GM12865 (cell line): ENCODE results near the gene GAK.
A peak's percentile ranks its signal among the peaks of the same experiment; 100 is the strongest.

Experiments used
- DNase-seq: peaks from one replicate; pipeline ENCODE4 v3.0.0; 2010; ENCODE audit warnings: low read depth
- H3K4me3 ChIP-seq: 2 replicates; pipeline ENCODE4 v1.5.1; 2011; ENCODE audit warnings: mild to moderate bottlenecking, low read depth, low read length, control low read depth
- TF ChIP-seq, protein P1 (sequence below): IDR thresholded peaks from 2 replicates; pipeline ENCODE4 v1.5.1; 2011; ENCODE audit warnings: low read length, control low read depth, low read depth, inconsistent platforms; ENCODE audit not compliant: insufficient read depth; ENCODE audit errors: missing control alignments

Gene GAK

DNA sequence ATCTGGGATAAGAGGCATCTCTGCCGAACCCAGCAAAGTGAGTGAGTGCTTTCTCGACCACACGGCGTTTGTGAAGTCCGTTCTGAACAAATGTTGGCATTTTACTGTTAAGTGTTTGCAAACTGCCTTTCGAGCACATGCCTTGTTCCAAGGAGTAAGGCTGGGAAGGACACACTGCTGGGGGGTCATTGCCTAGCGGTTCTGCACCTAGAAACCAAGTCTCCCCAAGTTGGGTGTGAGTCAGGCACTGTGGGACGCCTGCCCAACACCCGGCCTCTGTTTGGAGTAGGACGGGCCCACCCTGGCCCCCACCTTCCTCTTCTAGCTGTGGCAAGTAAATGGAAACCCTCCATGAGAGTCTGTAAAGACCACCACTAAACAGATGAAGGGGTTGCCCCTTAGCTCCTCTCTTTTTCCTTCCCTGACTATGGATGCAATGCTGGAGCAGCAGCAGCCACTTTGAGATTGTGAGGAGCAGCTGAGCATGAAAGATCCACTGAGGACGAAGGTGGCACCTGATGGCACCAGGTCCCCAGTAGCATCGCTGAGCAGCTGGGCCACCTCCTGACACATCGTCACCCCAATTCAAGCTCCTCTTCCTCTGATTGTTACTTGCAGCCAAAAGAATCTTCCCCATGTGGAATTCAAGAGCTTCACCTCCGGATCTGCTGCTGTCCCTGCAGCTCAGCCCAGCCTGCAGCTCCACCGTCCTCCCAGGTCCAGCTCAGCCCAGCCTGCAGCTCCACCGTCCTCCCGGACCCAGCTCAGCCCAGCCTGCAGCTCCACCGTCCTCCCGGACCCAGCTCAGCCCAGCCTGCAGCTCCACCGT, 112.5 kb downstream of the GAK start:
- TF ChIP-seq, protein P1, sequence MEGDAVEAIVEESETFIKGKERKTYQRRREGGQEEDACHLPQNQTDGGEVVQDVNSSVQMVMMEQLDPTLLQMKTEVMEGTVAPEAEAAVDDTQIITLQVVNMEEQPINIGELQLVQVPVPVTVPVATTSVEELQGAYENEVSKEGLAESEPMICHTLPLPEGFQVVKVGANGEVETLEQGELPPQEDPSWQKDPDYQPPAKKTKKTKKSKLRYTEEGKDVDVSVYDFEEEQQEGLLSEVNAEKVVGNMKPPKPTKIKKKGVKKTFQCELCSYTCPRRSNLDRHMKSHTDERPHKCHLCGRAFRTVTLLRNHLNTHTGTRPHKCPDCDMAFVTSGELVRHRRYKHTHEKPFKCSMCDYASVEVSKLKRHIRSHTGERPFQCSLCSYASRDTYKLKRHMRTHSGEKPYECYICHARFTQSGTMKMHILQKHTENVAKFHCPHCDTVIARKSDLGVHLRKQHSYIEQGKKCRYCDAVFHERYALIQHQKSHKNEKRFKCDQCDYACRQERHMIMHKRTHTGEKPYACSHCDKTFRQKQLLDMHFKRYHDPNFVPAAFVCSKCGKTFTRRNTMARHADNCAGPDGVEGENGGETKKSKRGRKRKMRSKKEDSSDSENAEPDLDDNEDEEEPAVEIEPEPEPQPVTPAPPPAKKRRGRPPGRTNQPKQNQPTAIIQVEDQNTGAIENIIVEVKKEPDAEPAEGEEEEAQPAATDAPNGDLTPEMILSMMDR, result no peak
- no peak for DNase-seq

DNA sequence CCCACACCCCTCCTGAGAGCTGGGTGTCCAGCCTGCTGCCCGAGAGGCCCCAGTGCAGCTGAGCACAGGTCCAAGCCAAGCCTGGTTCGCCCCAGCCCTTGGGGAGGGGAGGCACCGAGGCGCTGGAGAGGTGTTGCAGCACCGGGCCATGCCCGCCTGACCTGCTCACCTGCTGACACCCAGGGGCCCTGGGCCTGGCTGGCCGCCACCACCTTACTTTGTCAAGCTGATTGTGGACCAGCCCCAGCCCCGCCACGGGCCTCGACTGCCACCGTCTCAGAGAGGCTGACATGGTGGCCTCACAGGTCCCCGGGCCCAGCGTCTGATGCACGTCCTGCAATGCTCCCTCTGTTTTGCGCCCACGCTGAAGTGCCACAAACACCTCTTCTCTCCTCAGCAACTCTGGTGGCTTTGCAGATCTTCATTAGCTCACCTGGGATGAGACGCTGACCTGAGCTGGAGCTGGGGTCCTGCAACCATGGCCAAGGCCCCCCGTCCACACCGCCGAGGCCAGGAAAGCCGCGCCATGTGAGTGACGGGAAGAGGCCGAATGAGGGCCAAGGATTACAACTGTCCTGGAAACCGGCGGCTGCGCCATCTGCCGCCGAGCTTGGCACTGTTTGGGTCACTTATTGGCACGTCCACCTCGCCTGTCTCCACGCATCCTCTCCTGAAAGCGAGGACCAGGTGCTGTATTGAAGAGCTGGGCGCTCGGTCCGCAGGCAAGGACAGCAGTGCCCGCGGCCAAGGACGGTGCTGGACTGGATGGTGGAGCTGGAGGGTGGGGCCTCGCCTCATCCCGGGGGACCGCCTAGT, 113.8 kb downstream of the GAK start:
- TF ChIP-seq, protein P1, result no peak
- no peak for DNase-seq
- H3K4me3 ChIP-seq, result no peak overlapping the region

More for the DNA sequence above, 112.5 kb downstream of the GAK start:
- H3K4me3 ChIP-seq, result no peak overlapping the region

DNA sequence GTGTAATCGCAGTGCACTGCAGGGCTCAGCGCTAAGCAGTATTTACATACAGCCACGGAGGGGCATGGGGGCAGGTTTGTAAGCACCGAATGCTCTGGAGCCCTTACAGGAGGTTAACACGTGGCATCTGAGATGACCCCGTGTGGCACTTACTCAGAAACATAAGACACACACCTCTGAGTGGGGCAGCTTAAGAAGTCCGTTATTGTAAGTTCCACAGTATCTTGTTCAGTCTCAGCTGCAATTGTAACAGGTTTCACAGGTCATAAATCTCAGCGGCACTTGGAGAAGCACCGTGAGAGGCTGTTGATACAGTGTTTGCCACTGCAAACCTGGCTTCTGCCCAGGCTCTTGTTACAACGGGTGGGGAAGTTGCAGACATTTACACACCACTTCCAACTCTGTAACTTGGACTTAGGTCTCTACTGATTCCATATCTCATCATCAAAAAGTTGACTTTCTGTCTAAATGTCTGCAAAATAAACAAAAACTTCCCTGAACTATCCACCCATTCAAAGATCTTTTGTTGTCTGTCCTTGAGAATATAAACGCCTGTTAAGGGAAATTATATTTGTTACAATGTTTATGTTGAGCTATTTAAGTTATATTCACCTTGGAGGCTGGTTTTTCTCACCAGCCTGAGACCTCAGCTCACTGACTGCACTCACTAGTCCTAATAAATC, 116.5 kb downstream of the GAK start:
- DNase-seq, result no peak
- TF ChIP-seq, protein P1, result no peak
- no peak overlapping the region for H3K4me3 ChIP-seq

DNA sequence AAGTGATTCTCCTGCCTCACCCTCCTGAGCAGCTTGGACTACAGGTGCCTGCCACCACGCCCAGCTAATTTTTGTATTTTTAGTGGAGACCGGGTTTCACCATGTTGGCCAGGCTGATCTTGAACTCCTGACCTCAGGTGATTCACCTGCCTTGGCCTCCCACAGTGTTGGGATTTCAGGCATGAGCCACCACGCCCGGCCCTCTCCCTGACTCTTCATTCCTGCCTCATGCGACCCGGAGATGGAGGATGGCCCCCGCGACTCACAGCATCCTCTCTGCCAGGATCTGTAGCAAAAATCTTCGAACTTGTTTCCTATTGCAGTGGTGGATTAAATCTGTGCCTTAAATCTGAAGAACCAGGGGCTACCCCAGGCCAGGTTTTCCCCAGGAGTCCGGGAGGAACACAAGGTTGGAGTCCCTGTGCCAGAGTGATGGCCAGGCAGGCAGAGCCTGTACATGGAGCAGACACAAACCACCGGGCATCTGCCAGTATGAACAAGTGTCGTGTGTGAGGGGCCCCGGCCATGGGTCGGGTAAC, 117.7 kb downstream of the GAK start:
- no peak overlapping the region for H3K4me3 ChIP-seq
- TF ChIP-seq, protein P1, result no peak

DNA sequence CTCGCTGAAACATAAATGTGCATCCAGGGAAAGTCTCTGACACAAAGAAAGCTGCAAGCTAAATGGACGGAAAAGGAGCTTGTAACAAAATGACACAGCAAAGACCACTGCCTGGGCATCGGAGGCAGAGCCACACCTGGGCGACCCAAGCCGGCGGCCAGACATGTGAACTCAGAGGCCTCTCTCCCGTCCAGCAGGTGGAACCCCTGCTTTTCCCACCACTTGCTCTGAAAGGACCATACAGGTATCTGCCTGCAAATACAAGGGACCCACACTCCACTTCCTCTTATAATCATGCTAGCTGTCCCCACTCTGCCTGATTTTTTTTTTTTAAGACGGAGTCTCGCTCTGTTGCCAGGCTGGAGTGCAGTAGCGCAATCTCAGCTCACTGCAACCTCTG, 118.2 kb downstream of the GAK start:
- peak; percentile 35 for DNase-seq
- no peak overlapping the region for H3K4me3 ChIP-seq
- TF ChIP-seq, protein P1, result peak; percentile 23

More for the DNA sequence above, 117.7 kb downstream of the GAK start:
- no peak for DNase-seq

DNA sequence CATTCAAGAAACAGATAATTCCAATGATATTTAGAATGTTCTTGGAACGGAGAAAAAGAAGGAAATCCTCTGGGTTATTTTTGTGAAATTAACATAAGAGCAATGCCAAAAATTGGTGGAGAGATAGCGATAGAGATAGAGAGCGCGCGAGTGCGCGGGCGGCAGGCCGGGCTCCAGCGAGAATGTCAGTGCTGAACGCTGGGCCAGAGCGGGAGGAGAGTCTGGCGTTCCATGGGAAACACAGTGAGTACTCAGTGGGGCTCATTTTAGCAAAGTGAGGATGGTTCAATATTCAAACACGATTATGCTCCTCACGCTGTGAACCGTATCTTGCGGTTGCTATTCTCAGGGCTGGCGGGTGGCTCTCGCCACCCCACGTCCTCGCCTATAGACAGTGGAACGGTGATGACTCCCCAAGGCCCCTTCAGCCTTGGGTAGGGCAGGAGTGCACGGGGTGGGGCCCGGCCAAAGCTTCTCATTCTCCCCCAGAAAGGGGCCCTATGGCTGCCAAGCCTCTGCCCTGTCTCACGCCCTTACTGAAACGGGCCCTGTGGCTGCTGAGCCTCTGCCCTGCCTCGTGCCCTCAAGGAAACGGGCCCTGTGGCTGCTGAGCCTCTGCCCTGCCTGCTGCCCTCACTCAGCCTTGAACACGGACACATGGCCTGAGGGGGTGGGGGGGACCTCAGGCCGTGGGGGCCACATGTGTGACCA, 123.1 kb downstream of the GAK start:
- no peak for DNase-seq
- TF ChIP-seq, protein P1, result no peak
- H3K4me3 ChIP-seq, result no peak overlapping the region
